Measurements from ENCODE around the gene FHAD1. TPM values are rescaled to one million over a fixed set of nuclear protein-coding genes. Genes with fewer than 3 reads are reported as not detected.

The FHAD1 gene
- total RNA-seq, 4 donors from 2014 or later, result 0.96 TPM; not detected in 3

GRCh38 chr1:15328351-15329103, 81.5 kb downstream of the FHAD1 start:
- ATAC-seq (ENCODE audit: low FRiP score) (no peak), DNase-seq (ENCODE audit: low spot score) (no peak)
- TF ChIP-seq CTCF (IDR thresholded peaks at IDR 0.05), result no peak

- DNase-seq (ENCODE audit: low spot score) (no peak), ATAC-seq (ENCODE audit: low FRiP score) (no peak)
- no peak for TF ChIP-seq CTCF (IDR thresholded peaks at IDR 0.05)
Observed at GRCh38 chr1:15329104-15329820, 82.2 kb downstream of the FHAD1 start.

- no peak for ATAC-seq (ENCODE audit: low FRiP score)
- DNase-seq (ENCODE audit: low spot score), result no peak
- no peak for TF ChIP-seq CTCF (IDR thresholded peaks at IDR 0.05)
Observed at GRCh38 chr1:15330028-15330427, 83.0 kb downstream of the FHAD1 start.

- DNase-seq (ENCODE audit: low spot score) (no peak), ATAC-seq (ENCODE audit: low FRiP score) (no peak)
- TF ChIP-seq CTCF (IDR thresholded peaks at IDR 0.05), result no peak
Observed at GRCh38 chr1:15331180-15331579, 84.2 kb downstream of the FHAD1 start.

- no peak for DNase-seq (ENCODE audit: low spot score)
- TF ChIP-seq CTCF (IDR thresholded peaks at IDR 0.05), result no peak
- no peak for ATAC-seq (ENCODE audit: low FRiP score)
Observed at GRCh38 chr1:15331734-15332133, 84.7 kb downstream of the FHAD1 start.

- ATAC-seq (ENCODE audit: low FRiP score) (no peak), DNase-seq (ENCODE audit: low spot score) (no peak)
- TF ChIP-seq CTCF (IDR thresholded peaks at IDR 0.05), result no peak
Observed at GRCh38 chr1:15332525-15332924, 85.5 kb downstream of the FHAD1 start.
